Measurements from ENCODE around the gene PTPN4.
"Not testable (repeated sequence)": the region's sequence is repeated elsewhere in the genome, so short reads cannot be mapped to it uniquely, and the experiment has no call there.

Gene PTPN4

GRCh38 chr2:119982506-119982905 is 222.8 kb downstream of the PTPN4 start:
- no peak for TF ChIP-seq CTCF (IDR thresholded peaks at IDR 0.05; ENCODE audit: poor library complexity, severe bottlenecking)
- Histone ChIP-seq H3K27ac (ENCODE audit: poor library complexity, severe bottlenecking) (no peak overlapping the region), H3K27me3 (ENCODE audit: insufficient read depth, poor library complexity, severe bottlenecking) (no peaks in the 10 kb centered on the region), H3K9me3 (ENCODE audit: severe bottlenecking) (no peaks in the 10 kb centered on the region), H3K36me3 (ENCODE audit: low read depth) (peaks cover 4% of the 10 kb centered on the region; the same call in 1 of the 2 replicates), H3K4me1 (ENCODE audit: insufficient read depth, poor library complexity, severe bottlenecking) (no peaks in the 10 kb centered on the region), H3K4me3 (ENCODE audit: severe bottlenecking) (no peak overlapping the region)
- ATAC-seq (ENCODE audit: low read depth) (no peak), DNase-seq (ENCODE audit: low spot score) (no peak)

DNA sequence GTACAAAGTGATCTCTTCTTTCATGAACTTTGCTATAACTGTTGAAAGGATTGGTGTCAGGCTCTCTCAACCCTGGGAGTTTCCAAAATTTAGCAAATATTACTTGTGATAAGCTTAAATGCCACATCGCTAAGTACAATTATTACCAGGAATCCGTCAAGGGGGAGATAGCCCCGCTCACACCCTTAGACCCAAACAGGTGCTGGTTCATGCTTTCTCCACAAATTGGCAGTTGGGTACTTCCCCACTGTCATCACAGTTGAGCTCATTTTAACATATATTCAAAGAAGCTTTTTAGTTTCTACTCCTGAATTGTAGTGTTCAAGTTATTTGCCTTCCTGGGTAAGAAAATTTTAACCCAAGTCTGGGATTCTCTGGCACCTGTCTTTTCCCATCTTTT is 223.4 kb downstream of the PTPN4 start:
- Histone ChIP-seq H3K27ac (ENCODE audit: poor library complexity, severe bottlenecking) (no peak overlapping the region), H3K27me3 (ENCODE audit: insufficient read depth, poor library complexity, severe bottlenecking) (no peaks in the 10 kb centered on the region), H3K4me1 (ENCODE audit: insufficient read depth, poor library complexity, severe bottlenecking) (no peaks in the 10 kb centered on the region), H3K4me3 (ENCODE audit: severe bottlenecking) (no peak overlapping the region), H3K36me3 (ENCODE audit: low read depth) (no peaks in the 10 kb centered on the region; the same call in 1 of the 2 replicates), H3K9me3 (ENCODE audit: severe bottlenecking) (no peaks in the 10 kb centered on the region)
- DNase-seq (ENCODE audit: low spot score), result no peak
- no peak for TF ChIP-seq CTCF (IDR thresholded peaks at IDR 0.05; ENCODE audit: poor library complexity, severe bottlenecking)
- ATAC-seq (ENCODE audit: low read depth), result no peak

GRCh38 chr2:119996148-119996547 is 236.4 kb downstream of the PTPN4 start:
- Histone ChIP-seq H3K4me3 (ENCODE audit: severe bottlenecking) (no peak overlapping the region), H3K27me3 (ENCODE audit: insufficient read depth, poor library complexity, severe bottlenecking) (no peaks in the 10 kb centered on the region), H3K27ac (ENCODE audit: poor library complexity, severe bottlenecking) (no peak overlapping the region), H3K36me3 (ENCODE audit: low read depth) (no peaks in the 10 kb centered on the region), H3K9me3 (ENCODE audit: severe bottlenecking) (no peaks in the 10 kb centered on the region), H3K4me1 (ENCODE audit: insufficient read depth, poor library complexity, severe bottlenecking) (no peaks in the 10 kb centered on the region)
- no peak for DNase-seq (ENCODE audit: low spot score)
- TF ChIP-seq CTCF (IDR thresholded peaks at IDR 0.05; ENCODE audit: poor library complexity, severe bottlenecking), result no peak
- ATAC-seq (ENCODE audit: low read depth), result no peak

DNA sequence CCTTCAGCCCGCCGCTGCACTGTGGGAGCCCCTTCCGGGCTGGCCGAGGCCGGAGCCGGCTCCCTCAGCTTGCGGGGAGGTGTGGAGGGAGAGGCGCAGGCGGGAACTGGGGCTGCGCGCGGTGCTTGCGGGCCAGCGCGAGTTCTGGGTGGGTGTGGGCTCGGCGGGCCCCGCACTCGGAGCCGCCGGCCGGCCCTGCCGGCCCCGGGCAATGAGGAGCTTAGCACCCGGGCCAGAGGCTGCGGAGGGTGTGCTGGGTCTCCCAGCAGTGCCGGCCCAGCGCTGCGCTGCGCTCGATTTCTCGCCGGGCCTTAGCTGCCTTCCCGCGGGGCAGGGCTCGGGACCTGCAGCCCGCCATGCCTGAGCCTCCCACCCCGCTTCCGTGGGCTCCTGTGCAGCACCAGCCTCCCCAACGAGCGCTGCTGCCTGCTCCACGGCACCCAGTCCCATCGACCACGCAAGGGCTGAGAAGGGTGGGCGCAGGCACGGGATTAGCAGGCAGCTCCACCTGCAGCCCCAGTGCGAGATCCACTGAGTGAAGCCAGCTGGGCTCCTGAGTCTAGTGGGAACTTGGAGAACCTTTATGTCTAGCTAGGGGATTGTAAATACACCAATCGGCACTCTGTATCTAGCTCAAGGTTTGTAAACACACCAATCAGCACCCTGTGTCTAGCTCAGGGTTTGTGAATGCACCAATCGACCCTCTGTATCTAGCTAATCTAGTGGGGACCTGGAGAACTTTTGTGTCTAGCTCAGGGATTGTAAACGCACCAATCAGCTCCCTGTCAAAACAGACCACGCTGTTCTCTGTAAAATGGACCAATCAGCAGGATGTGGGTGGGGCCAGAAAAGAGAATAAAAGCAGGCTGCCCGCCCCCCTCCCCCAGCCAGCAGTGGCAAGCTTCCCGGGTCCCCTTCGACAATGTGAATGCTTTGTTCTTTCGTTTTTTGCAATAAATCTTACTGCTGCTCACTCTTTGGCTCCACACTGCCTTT is 237.5 kb downstream of the PTPN4 start:
- not testable (repeated sequence) for DNase-seq (ENCODE audit: low spot score); H3K27me3 ChIP-seq (ENCODE audit: insufficient read depth, poor library complexity, severe bottlenecking); H3K4me1 ChIP-seq (ENCODE audit: insufficient read depth, poor library complexity, severe bottlenecking); ATAC-seq (ENCODE audit: low read depth); H3K4me3 ChIP-seq (ENCODE audit: severe bottlenecking); H3K9me3 ChIP-seq (ENCODE audit: severe bottlenecking); H3K27ac ChIP-seq (ENCODE audit: poor library complexity, severe bottlenecking); H3K36me3 ChIP-seq (ENCODE audit: low read depth)

GRCh38 chr2:120001471-120001870 is 241.7 kb downstream of the PTPN4 start:
- H3K27me3 ChIP-seq (ENCODE audit: insufficient read depth, poor library complexity, severe bottlenecking), result no peaks in the 10 kb centered on the region
- no peak for TF ChIP-seq CTCF (IDR thresholded peaks at IDR 0.05; ENCODE audit: poor library complexity, severe bottlenecking)
- H3K9me3 ChIP-seq (ENCODE audit: severe bottlenecking), result no peaks in the 10 kb centered on the region
- H3K36me3 ChIP-seq (ENCODE audit: low read depth), result no peaks in the 10 kb centered on the region
- ATAC-seq (ENCODE audit: low read depth) (no peak), DNase-seq (ENCODE audit: low spot score) (no peak)
- H3K4me1 ChIP-seq (ENCODE audit: insufficient read depth, poor library complexity, severe bottlenecking), result no peaks in the 10 kb centered on the region
- no peak overlapping the region for H3K27ac ChIP-seq (ENCODE audit: poor library complexity, severe bottlenecking)
- H3K4me3 ChIP-seq (ENCODE audit: severe bottlenecking), result no peak overlapping the region

Measured in RWPE2 (cell line).